Tibial nerve (tissue), 4 donors: ENCODE data around the gene SLC25A33.

ENCODE experiments used
- CTCF ChIP-seq, 5 experiments: fragments of 200-600 bp in 3 of 5; fragments of 450-650 bp in 2 of 5; sonication (generic) in 3 of 5; IDR thresholded peaks; one replicate each; pipeline ENCODE4 v1.5.1; 2016 to 2019; ENCODE audit warnings: antibody characterized with exemption in 5 of 5, mild to moderate bottlenecking in 3 of 5, moderate library complexity in 2 of 5
- EP300 ChIP-seq, 2 donors: sonication (generic); formaldehyde crosslinking; IDR thresholded peaks; one replicate each; pipeline ENCODE4 v1.6.1; 2017; ENCODE audit warnings: antibody characterized with exemption in 2 of 2, mild to moderate bottlenecking in 1 of 2
- POLR2A ChIP-seq, 2 donors: fragments of 450-650 bp; IDR thresholded peaks; one replicate each; pipeline ENCODE4 v1.6.1; 2017; ENCODE audit warnings: antibody characterized with exemption in 2 of 2, mild to moderate bottlenecking in 2 of 2, moderate library complexity in 2 of 2

- TF ChIP-seq CTCF (IDR thresholded peaks at IDR 0.05) (no peak), POLR2A (IDR thresholded peaks at IDR 0.05) (no peak), EP300 (IDR thresholded peaks at IDR 0.05) (no peak)
Observed at GRCh38 chr1:9598316-9598700, 59.0 kb downstream of the SLC25A33 start.
